Measurements from ENCODE around the gene ASTN1. TPM values are rescaled to one million over a fixed set of nuclear protein-coding genes. Genes with fewer than 3 reads are reported as not detected.

ASTN1 gene
- total RNA-seq = 2.5 TPM

DNA sequence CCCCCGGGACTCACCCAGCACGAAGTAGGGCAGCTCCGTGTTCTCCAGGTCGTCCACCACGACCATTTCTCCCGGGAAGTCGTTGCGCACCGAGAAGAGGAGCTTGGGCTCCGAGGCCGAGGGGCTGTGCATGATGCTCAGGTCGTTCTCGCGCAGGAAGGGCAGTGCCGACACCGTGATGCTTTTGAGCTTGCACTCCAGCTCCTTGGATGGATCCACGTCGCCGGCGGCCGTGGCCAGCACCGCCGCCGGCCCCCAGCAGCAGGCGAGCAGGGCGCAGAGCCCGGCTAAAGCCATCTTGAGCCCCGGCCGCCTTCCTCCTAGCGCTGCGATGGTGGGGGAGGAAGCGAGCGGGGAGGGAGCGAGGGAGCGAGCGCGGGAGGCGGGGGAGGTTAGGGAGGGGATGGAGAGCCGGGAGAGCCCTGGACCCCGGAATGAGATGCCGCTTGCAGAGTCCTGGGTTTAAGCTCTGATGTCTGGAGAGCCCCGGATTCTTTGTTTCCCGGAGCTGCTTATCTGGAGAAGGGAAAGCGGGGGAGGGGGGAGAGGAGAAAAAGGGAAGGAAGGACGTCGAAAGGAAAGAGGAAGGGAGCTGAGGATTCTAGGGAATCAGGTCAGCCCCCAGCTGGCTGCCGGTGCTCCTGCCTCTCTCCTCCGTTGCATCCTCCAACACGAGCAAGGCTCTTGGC lies at the start of gene ASTN1:
Gene ASTN1, minus strand, starts transcription at position 333 of the 689 bp plus-strand sequence. Its CDS starts 36 bp downstream, at position 297.

DNA sequence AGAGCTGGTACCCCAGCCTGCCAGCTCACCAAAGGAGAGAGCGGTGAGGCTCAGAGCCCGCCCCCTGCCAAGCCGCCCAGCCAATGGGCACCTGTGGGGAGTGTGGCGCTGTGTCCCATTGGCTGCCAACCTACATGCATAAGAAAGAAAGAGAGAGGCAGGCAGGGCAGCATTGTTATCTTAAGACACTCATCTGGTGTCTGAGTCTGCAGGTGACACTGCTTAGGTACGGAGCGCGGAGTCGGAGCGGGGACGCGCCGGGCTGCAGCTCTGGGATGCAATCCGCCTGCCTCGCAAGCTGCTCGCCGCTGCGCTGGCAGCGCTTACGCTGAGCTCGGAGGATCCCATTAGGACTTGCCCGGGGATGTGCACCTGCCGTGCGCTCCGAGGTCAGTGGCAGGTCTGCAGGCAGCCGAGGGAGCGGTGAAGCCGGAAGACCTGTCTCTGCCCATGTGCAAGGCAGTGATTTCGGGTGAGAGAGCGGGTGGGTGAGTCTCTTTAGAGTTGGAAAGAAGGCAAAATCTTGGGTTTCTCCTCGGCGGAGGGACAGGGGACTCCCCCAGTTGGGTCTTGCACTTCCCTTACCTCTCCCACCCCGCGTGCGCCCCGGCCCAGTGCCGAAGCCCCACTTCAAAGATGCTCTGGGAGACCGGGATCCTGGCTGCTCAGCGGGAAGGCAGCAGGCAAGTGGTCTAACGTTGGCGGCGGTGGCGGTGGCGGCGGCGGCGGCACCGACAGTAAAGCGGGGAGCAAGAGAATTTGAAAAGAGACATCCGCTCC lies 6.4 kb upstream of the ASTN1 start, which contains the start of gene BRINP2:
Gene BRINP2, plus strand, starts transcription at position 203 of the 780 bp plus-strand sequence. CDS start 58,919 bp downstream, outside the sequence.

Small RNAs within 50 kb of the gene (small RNA-seq; reads per million reads assigned to genes)
- gene MIR488 (ENCODE audit: low replicate concordance) = 0.21 reads per million

Other genes with a start within 250 kb of the ASTN1 start
- gene BRINP2, start 6.2 kb upstream of the ASTN1 start, total RNA-seq = 0.35 TPM